PC-9 (cell line): ENCODE results near the gene C1QTNF3.

Source experiments
- EZH2 ChIP-seq: fragments of 200-600 bp; sonication (generic); IDR thresholded peaks from 2 replicates; pipeline ENCODE4 v1.8.0; 2017; ENCODE audit warnings: antibody characterized with exemption, low read depth
- TF ChIP-seq, protein P1 (sequence below): fragments of 200-600 bp; sonication (generic); conservative IDR thresholded peaks from 2 replicates; pipeline ENCODE4 v1.6.1; 2017; ENCODE audit warnings: mixed run types, antibody characterized with exemption, mild to moderate bottlenecking, moderate library complexity

DNA sequence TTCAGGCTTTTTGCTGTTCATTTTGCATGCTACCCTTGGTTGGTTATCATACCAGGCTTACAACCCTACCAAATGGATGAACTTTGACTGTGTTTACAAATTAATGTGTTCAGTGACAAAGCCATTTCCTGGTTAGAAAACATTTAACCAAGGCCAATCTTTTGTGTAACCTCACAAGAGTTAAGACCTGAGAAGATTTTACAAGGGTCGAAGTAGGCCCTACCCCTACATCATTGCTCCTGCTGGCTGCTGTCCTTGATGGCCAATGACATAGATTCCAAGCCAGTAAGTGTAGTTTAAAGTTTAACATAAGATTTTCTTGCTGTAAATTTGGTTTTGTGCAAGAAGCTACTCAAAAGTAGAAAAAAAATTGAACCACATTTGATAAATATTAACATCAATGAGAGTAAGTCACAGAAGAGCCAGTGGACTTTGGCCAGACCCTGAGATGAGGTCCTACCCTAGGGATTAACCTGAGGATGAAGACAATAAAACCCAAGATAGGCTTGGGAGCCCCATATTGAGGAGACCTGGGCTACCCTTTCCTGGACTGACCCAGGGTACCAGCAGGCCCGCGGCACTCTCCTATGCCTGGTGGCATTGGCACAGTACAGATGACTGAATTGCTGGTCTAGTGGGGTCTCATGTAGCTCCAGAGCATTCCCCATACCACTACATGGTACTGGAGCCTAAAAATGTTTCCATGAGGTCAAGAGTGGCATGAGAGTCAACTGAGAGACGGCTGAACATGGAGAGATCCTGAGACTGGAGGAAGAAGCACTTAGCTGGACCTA is 8.3 kb downstream of the C1QTNF3 start:
- TF ChIP-seq, protein P1, sequence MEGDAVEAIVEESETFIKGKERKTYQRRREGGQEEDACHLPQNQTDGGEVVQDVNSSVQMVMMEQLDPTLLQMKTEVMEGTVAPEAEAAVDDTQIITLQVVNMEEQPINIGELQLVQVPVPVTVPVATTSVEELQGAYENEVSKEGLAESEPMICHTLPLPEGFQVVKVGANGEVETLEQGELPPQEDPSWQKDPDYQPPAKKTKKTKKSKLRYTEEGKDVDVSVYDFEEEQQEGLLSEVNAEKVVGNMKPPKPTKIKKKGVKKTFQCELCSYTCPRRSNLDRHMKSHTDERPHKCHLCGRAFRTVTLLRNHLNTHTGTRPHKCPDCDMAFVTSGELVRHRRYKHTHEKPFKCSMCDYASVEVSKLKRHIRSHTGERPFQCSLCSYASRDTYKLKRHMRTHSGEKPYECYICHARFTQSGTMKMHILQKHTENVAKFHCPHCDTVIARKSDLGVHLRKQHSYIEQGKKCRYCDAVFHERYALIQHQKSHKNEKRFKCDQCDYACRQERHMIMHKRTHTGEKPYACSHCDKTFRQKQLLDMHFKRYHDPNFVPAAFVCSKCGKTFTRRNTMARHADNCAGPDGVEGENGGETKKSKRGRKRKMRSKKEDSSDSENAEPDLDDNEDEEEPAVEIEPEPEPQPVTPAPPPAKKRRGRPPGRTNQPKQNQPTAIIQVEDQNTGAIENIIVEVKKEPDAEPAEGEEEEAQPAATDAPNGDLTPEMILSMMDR: no peak
- no peak for TF ChIP-seq EZH2
